Muscle layer of colon (tissue), 2 donors: ENCODE data around the gene GUSB.
"Not testable (repeated sequence)": the region's sequence is repeated elsewhere in the genome, so short reads cannot be mapped to it uniquely, and the experiment has no call there.

Experiments used
- H3K27ac ChIP-seq: one replicate; pipeline ENCODE4 v1.7.0; 2013; ENCODE audit warnings: low read depth, mild to moderate bottlenecking, low read length, moderate library complexity
- H3K27me3 ChIP-seq, 2 donors: one replicate each; pipeline ENCODE4 v1.7.0; 2013; ENCODE audit warnings: low read length in 2 of 2, mild to moderate bottlenecking in 2 of 2; ENCODE audit not compliant: insufficient read depth in 2 of 2, control insufficient read depth in 1 of 2
- H3K36me3 ChIP-seq: one replicate; pipeline ENCODE4 v1.7.0; 2013; ENCODE audit warnings: mild to moderate bottlenecking, low read length; ENCODE audit not compliant: insufficient read depth
- H3K4me1 ChIP-seq: one replicate; pipeline ENCODE4 v1.7.0; 2013; ENCODE audit warnings: mild to moderate bottlenecking, low read length; ENCODE audit not compliant: insufficient read depth
- H3K4me3 ChIP-seq, 2 donors: one replicate each; pipeline ENCODE4 v1.7.0; 2013; ENCODE audit warnings: low read length in 2 of 2, low read depth in 1 of 2, mild to moderate bottlenecking in 1 of 2, moderate library complexity in 1 of 2
- H3K9ac ChIP-seq: one replicate; pipeline ENCODE4 v1.7.0; 2013; ENCODE audit warnings: low read length
- H3K9me3 ChIP-seq: one replicate; pipeline ENCODE4 v1.7.0; 2013; ENCODE audit warnings: mild to moderate bottlenecking, low read length
- donor health status: abdominal sarcoma.
- donor health status: Adenocarcinoma of cecum.

GUSB gene

DNA sequence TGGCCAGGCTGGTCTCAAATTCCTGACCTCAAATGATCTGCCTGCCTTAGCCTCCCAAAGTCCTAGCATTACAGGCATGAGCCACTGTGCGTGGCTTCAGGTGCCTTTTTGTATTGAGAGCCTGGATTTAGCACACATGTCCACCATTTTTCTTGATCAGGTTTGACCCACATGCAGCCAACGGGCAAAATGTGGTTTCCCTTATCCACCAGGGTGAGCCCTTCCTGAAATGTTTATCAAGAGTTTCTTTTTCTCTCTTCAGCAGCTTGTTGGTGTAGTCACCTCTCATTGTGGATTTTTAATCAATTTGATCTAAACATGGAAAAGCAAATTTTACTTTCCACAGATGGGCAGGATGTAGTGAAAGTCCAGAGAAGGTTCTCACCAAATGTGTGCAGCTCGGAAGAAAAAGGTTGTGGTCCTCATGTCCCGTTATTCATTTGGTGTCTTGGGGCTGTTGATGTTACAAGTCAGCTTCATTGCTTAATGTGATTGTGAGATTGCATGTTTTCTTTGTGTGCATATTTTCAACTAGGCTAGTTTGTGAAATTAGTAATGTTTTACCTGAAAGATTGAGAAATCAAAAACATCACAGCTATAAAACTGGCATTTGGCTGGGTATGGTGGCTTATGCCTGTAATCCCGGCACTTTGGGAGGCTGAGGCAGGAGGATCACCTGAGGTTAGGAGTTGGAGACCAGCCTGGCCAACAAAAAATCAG is 28.9 kb downstream of the GUSB start:
- H3K4me3 ChIP-seq: no peak overlapping the region
- peaks cover 15% of the 10 kb centered on the region for H3K36me3 ChIP-seq
- no peaks in the 10 kb centered on the region for H3K9me3 ChIP-seq
- no peak overlapping the region for H3K27ac ChIP-seq
- no peaks in the 10 kb centered on the region for H3K4me1 ChIP-seq
- no peak overlapping the region for H3K9ac ChIP-seq
- H3K27me3 ChIP-seq: no peaks in the 10 kb centered on the region

DNA sequence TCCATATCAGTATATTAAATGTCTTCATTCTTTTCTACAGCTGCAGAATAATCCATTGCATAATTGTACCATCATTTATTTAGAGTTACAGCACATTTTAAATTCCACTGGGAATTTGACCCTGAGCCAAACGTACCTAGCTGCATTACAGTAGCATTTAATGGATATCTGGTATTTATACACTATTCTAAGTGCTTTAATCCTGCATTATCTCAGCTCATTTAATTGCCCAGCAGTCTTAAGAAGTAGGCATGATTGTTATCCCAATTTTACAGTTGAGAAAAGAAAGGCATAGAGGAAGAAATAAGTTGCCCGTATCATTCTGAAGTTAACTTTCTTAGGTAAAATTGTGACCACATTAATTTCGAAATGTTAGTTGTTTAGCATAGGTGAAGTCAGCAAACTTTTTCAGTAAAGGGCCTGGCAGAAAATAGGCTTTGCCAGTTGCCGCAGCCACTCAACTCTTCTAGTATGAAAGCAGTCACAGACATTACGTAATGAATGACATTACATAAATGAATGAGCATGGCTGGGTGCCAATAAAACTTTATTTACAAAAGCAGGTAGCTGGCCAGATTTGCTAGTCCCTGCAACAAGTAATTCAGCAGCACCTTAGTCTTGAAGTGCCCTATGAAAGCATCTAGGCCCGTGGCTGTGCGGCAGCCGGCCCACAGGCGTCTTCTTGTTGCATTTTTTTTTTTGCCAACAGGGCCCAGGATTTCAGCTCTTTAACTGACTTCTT is 30.0 kb downstream of the GUSB start:
- Histone ChIP-seq H3K27ac (no peak overlapping the region), H3K9me3 (no peaks in the 10 kb centered on the region), H3K36me3 (peaks cover 13% of the 10 kb centered on the region), H3K27me3 (no peaks in the 10 kb centered on the region), H3K4me3 (no peak overlapping the region), H3K9ac (no peak overlapping the region), H3K4me1 (no peaks in the 10 kb centered on the region)

DNA sequence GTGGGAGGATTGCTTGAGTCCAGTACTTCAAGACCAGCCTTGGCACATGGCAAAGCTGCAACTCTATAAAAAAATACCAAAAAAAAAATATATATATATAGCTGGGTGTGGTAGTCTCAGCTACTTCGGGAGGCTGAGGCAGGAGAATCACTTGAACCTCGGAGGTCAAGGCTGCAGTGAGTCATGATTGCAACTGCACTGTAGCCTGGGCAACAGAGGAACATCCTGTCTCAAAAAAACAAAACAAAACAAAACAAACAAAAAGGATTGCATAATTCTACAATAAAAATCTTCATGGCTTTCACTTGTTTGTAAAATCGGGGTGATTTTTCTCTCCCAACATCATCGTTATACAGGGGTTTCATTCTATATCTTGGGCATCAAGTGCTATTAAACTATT is 35.1 kb downstream of the GUSB start:
- Histone ChIP-seq H3K36me3 (no peaks in the 10 kb centered on the region), H3K4me1 (no peaks in the 10 kb centered on the region), H3K4me3 (no peak overlapping the region), H3K9ac (no peak overlapping the region), H3K9me3 (no peaks in the 10 kb centered on the region), H3K27me3 (no peaks in the 10 kb centered on the region), H3K27ac (no peak overlapping the region)

DNA sequence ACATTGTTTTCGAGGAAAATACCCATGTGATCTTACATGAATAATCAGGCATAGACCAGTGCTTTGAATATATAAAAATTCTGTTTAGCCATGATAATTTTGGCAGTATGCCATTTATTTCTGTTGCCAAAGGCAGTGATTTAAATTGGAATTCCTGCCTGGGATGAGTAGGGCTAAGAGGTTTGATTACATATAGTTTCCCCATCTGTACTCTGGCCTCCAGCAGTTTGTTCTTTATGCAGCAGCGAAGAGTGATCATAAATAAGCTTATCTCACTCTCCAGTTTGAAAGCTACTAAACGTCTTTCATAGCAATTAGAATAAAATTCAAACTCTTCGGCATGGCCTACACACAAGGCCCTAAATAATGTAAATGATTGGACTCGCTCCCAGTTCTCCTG is 36.2 kb downstream of the GUSB start:
- not testable (repeated sequence) for H3K27me3 ChIP-seq, H3K27ac ChIP-seq, H3K36me3 ChIP-seq, H3K9me3 ChIP-seq, H3K4me3 ChIP-seq, H3K9ac ChIP-seq, H3K4me1 ChIP-seq

DNA sequence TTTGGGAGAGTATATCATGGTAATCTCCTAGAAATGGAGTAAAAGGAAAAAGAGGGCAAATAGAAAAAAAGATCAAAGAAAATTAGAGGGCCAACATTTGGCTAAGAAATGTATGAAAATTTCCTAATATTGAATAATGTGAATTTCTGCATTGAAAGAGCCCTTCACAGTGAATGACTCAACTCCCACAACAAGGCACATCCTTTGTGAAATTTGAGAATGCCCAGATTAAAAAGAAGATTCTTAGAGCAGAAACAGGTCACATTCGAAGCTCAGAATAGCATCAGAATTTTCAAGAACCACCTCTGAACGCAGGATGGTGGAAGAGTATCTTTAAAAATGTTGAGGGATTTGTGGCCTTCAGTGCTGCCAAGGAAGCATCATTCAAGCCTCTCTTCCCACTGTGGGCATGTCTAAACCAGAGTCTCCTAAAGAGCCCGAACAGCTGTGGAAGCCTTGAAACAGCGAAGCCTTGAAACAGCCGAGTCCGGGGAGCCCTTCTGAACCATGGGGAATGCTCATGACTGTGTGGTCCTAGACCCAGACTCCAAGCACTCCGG is 43.6 kb downstream of the GUSB start:
- Histone ChIP-seq H3K9me3 (no peaks in the 10 kb centered on the region), H3K4me3 (no peak overlapping the region), H3K4me1 (no peaks in the 10 kb centered on the region), H3K36me3 (no peaks in the 10 kb centered on the region), H3K9ac (no peak overlapping the region), H3K27me3 (no peaks in the 10 kb centered on the region), H3K27ac (no peak overlapping the region)

DNA sequence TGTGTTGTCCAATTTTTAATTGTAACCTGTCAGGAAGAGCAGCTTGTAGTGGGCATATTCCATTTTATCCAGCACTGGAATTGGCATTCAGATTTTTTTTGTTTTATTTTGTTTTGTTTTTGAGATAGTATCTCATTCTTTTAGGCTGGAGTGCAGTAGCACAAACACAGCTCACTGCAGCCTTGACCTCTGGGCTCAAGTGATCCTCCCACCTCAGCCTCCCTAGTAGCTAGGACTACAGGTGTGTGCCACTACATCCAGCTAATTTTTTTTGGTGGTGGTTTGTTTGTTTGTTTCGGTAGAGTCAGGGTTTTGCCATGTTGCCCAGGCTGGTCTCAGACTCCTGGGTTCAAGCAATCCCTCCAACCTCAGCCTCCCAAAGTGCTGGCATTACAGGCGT is 44.7 kb downstream of the GUSB start:
- no peaks in the 10 kb centered on the region for H3K4me1 ChIP-seq
- H3K4me3 ChIP-seq: no peak overlapping the region
- H3K27me3 ChIP-seq: no peaks in the 10 kb centered on the region
- no peaks in the 10 kb centered on the region for H3K9me3 ChIP-seq
- H3K9ac ChIP-seq: no peak overlapping the region
- no peak overlapping the region for H3K27ac ChIP-seq
- H3K36me3 ChIP-seq: no peaks in the 10 kb centered on the region

DNA sequence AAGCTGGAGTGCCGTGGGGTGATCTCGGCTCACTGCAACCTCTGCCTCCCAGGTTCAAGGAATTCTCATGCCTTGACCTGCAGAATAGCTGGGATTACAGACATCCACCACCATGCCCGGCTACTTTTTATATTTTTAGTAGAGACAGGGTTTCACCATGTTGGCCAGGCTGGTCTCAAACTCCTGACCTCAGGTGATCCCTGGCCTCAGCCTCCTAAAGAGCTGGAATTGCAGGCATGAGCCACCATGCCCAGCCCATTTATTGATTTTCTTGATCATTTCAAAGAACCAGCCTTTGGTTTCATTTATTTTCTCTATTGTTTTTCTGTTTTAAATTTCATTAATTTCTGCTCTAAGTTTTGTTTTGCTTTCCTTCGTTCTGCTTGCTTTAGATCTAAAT is 50.3 kb downstream of the GUSB start:
- H3K27me3 ChIP-seq: no peaks in the 10 kb centered on the region
- H3K9ac ChIP-seq: no peak overlapping the region
- H3K9me3 ChIP-seq: no peaks in the 10 kb centered on the region
- H3K4me3 ChIP-seq: no peak overlapping the region
- H3K36me3 ChIP-seq: no peaks in the 10 kb centered on the region
- H3K4me1 ChIP-seq: no peaks in the 10 kb centered on the region
- H3K27ac ChIP-seq: no peak overlapping the region

DNA sequence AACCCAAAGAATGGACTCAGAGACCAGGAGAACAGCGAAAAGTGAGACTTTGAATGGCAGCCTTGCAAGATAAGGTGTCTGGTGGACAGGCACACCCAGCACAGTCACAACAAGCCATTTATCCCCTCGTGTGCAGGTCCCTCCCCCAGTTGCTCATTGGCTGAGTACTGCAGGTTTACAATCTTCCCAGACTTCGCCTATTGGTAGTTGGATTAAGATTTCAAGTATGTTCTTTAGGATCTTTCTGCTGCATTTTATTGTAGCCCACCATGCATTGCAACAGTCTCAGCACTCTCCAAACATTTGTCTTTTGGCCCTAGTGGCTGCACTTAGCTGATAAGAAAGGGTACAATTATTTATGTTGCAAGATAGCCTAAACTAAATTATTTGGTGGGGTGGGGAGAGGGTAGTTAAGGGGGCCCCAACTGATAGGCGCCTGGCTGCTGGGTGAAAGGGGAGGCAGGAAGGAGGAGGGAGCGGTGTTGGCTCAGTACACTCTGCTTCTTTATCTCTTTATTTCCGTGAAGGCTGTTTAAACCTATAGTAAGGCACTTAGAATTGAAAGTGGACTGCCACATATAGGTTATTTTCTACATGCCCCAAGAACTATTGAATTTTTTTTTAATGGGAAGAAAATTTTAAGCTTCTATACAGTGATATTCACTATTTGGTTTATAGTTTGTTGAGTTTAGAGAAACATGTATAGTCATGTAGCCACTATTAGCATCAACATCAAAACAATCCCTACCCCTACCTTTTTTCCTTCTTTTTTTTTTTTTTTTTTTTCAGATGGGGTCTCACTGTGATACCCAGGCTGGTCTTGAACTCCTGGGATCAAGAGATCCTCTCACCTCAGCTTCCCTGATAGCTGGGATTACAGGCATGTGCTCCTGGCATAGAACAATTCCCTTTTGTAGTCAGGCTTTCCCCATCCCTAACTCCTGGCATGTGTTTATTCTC is 54.2 kb downstream of the GUSB start:
- no peaks in the 10 kb centered on the region for H3K4me1 ChIP-seq
- no peak overlapping the region for H3K9ac ChIP-seq
- H3K27ac ChIP-seq: no peak overlapping the region
- no peak overlapping the region for H3K4me3 ChIP-seq
- H3K36me3 ChIP-seq: no peaks in the 10 kb centered on the region
- H3K27me3 ChIP-seq: no peaks in the 10 kb centered on the region
- no peaks in the 10 kb centered on the region for H3K9me3 ChIP-seq

DNA sequence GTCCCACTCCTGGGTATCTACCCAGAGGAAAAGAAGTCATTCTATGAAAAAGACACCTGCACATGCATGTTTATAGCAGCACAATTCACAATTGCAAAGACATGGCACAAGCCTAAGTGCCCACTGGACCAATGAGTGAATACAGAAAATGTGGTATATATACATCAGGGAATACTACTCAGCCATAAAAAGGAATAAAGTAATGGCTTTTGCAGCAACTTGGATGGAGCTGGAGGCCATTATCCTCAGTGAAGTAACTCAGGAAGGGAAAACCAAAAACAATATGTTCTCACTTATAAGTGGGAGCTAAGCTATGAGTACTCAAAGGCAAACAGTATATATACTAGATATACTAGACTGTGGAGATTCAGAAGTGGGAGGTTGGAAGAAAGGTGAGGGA is 55.4 kb downstream of the GUSB start:
- no peak overlapping the region for H3K4me3 ChIP-seq
- no peaks in the 10 kb centered on the region for H3K36me3 ChIP-seq
- no peaks in the 10 kb centered on the region for H3K27me3 ChIP-seq
- H3K4me1 ChIP-seq: no peaks in the 10 kb centered on the region
- no peaks in the 10 kb centered on the region for H3K9me3 ChIP-seq
- no peak overlapping the region for H3K9ac ChIP-seq
- no peak overlapping the region for H3K27ac ChIP-seq

DNA sequence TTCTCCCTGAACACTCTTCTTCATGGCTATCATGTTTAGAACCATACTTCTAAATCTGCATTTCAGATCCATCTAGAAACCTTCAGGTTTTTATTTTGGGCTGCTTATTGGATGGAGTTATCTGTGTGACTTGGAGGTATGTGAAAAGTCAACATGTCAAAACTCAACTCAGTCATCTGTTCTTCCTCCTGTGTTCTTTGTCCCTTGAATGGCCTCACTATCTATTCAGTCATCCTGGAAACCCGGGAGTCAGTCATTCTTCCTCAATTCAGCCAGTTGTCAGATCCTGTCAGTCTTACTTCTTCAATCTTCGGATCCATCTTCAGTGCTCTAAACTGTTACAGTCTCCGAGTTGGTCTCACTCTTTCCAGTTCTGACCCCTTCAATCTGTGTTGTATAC is 57.0 kb downstream of the GUSB start:
- no peak overlapping the region for H3K9ac ChIP-seq
- no peaks in the 10 kb centered on the region for H3K36me3 ChIP-seq
- H3K4me3 ChIP-seq: no peak overlapping the region
- no peak overlapping the region for H3K27ac ChIP-seq
- H3K27me3 ChIP-seq: no peaks in the 10 kb centered on the region
- no peaks in the 10 kb centered on the region for H3K9me3 ChIP-seq
- H3K4me1 ChIP-seq: no peaks in the 10 kb centered on the region

DNA sequence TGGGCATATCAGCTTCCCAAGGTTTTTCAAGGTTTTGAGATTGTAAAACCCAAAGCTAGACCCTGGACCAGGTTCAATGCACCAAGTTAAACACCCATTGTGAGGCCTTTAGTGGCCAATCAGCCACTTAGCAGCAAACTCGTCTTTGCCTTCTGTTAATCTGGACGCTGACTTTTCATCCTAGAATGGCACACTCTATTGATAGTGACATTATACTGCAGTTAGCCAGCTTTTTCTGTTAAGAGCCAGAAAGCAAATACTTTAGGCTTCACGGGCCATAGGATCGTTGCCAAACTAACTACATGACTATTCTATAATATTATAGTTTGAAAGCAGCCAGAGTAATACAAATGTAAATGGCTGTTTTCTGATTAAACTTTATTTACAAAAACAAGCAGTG is 57.8 kb downstream of the GUSB start:
- Histone ChIP-seq H3K27me3 (no peaks in the 10 kb centered on the region), H3K9me3 (no peaks in the 10 kb centered on the region), H3K4me1 (no peaks in the 10 kb centered on the region), H3K36me3 (no peaks in the 10 kb centered on the region), H3K27ac (no peak overlapping the region), H3K4me3 (no peak overlapping the region), H3K9ac (no peak overlapping the region)
